GM18951 (cell line): Measurements from ENCODE around the gene CADM4.
A peak's percentile ranks its signal among the peaks of the same experiment; 100 is the strongest.
"Not testable (repeated sequence)": the region's sequence is repeated elsewhere in the genome, so short reads cannot be mapped to it uniquely, and the experiment has no call there.

Source experiments
- POLR2A ChIP-seq: IDR thresholded peaks from 4 replicates; pipeline ENCODE4 v1.6.1; 2011; ENCODE audit warnings: mild to moderate bottlenecking; ENCODE audit not compliant: insufficient read length, insufficient read depth; ENCODE audit errors: extremely low read depth
- in situ Hi-C: fragments of 300-500 bp; cut with MboI; formaldehyde crosslinking; loops from one replicate; pipeline ENCODE4 v1.12.0; 2022; ENCODE audit warnings: low sequenced_read_pairs, mixed read lengths, inconsistent platforms; ENCODE audit not compliant: unreplicated experiment

CADM4 gene

GRCh38 chr19:43591904-43592772, 47.5 kb downstream of the CADM4 start:
- no peak for TF ChIP-seq POLR2A
- in situ Hi-C loops = no loop called here

GRCh38 chr19:43589678-43590077, 50.0 kb downstream of the CADM4 start:
- in situ Hi-C loops = no loop called here
- TF ChIP-seq POLR2A = no peak

GRCh38 chr19:43589277-43589676, 50.4 kb downstream of the CADM4 start:
- in situ Hi-C loops = no loop called here
- TF ChIP-seq POLR2A = no peak

GRCh38 chr19:43587029-43587428, 52.6 kb downstream of the CADM4 start:
- in situ Hi-C loops = not testable (repeated sequence)

GRCh38 chr19:43586346-43586745, 53.3 kb downstream of the CADM4 start:
- in situ Hi-C loops = no loop called here
- TF ChIP-seq POLR2A = no peak

GRCh38 chr19:43584484-43584883, 55.2 kb downstream of the CADM4 start:
- in situ Hi-C loops = no loop called here

GRCh38 chr19:43582495-43582894, 57.2 kb downstream of the CADM4 start:
- in situ Hi-C loops = no loop called here
- TF ChIP-seq POLR2A = no peak

More at GRCh38 chr19:43584484-43584883, 55.2 kb downstream of the CADM4 start:
- TF ChIP-seq POLR2A = no peak

- in situ Hi-C loops = no loop called here
- no peak for TF ChIP-seq POLR2A
These were observed 58.2 kb downstream of the CADM4 start for GRCh38 chr19:43581467-43581866.

GRCh38 chr19:43578787-43579186, 60.9 kb downstream of the CADM4 start:
- in situ Hi-C loops = no loop called here
- TF ChIP-seq POLR2A = no peak

- no peak for TF ChIP-seq POLR2A
- in situ Hi-C loops = no loop called here
These were observed 63.4 kb downstream of the CADM4 start for GRCh38 chr19:43575955-43576878.

GRCh38 chr19:43575156-43575950, 64.3 kb downstream of the CADM4 start, which contains the start of the genes PINLYP and XRCC1:
PINLYP (plus strand) TSS chr19:43575801; CDS start chr19:43577192, 1,391 bp downstream.
XRCC1 (minus strand) TSS chr19:43575527; CDS start chr19:43575458, 69 bp downstream.
- in situ Hi-C loops = no loop called here
- TF ChIP-seq POLR2A = peak; percentile 68

GRCh38 chr19:43574424-43575155, 65.1 kb downstream of the CADM4 start:
- TF ChIP-seq POLR2A = no peak
- in situ Hi-C loops = no loop called here
